Vagina (tissue), 2 donors: ENCODE data around the gene MMP19. TPM values are rescaled to one million over a fixed set of nuclear protein-coding genes. Genes with fewer than 3 reads are reported as not detected.
A peak's percentile ranks its signal among the peaks of the same experiment; 100 is the strongest.

Experiments used
- DNase-seq, 2 donors: peaks; one replicate each; pipeline ENCODE4 v3.0.0-alpha.2; 2017; ENCODE audit errors: extremely low spot score in 2 of 2
- H3K27ac ChIP-seq: fragments of 200-600 bp; sonication (generic); one replicate; pipeline ENCODE4 v1.5.1; 2019
- H3K27me3 ChIP-seq: fragments of 200-600 bp; sonication (generic); one replicate; pipeline ENCODE4 v1.5.1; 2019
- H3K36me3 ChIP-seq, 2 donors: fragments of 200-600 bp; sonication (generic); one replicate each; pipeline ENCODE4 v1.5.1; 2017 to 2019
- H3K4me1 ChIP-seq: fragments of 200-600 bp; sonication (generic); one replicate; pipeline ENCODE4 v1.5.1; 2019
- H3K4me3 ChIP-seq, 2 donors: fragments of 200-600 bp; sonication (generic); 1 replicate in 1 of 2; 2 replicates in 1 of 2; pipeline ENCODE4 v1.5.1; 2016 to 2019
- H3K9me3 ChIP-seq: fragments of 200-600 bp; sonication (generic); one replicate; pipeline ENCODE4 v1.5.1; 2019
- CTCF ChIP-seq, 3 experiments: fragments of 450-650 bp in 2 of 3; fragments of 200-600 bp in 1 of 3; sonication (generic) in 1 of 3; IDR thresholded peaks; one replicate each; pipeline ENCODE4 v1.5.1; 2017 to 2019; ENCODE audit warnings: antibody characterized with exemption in 3 of 3, mild to moderate bottlenecking in 2 of 3, moderate library complexity in 2 of 3
- POLR2A ChIP-seq, 2 donors: fragments of 450-650 bp; IDR thresholded peaks; one replicate each; pipeline ENCODE4 v1.6.1; 2017; ENCODE audit warnings: antibody characterized with exemption in 2 of 2, mild to moderate bottlenecking in 2 of 2, moderate library complexity in 2 of 2
- POLR2AphosphoS5 ChIP-seq, 2 donors: sonication (generic); formaldehyde crosslinking; IDR thresholded peaks; one replicate each; pipeline ENCODE4 v1.9.0; 2017; ENCODE audit warnings: antibody characterized with exemption in 2 of 2, mild to moderate bottlenecking in 2 of 2, low read depth in 1 of 2; ENCODE audit not compliant: insufficient read depth in 1 of 2
- intact Hi-C: fragments of 100-400 bp; cut with DNase I; formaldehyde crosslinking; loops from one replicate; pipeline ENCODE4 v1.15.1; 2023
- total RNA-seq: library from RNA; depleted of rRNA; stranded (reverse); fragments of >200 nt; gene quantifications from one replicate; pipeline ENCODE4 v1.2.3, GENCODE V29; 2016

MMP19 gene
- total RNA-seq, 1 donor from 2014 or later: 21.6 TPM

GRCh38 chr12:55822228-55822627, 20.5 kb downstream of the MMP19 start:
- no peak overlapping the region for H3K4me3 ChIP-seq
- no peak for TF ChIP-seq POLR2A (IDR thresholded peaks at IDR 0.05)
- TF ChIP-seq CTCF (IDR thresholded peaks at IDR 0.05): no peak
- TF ChIP-seq POLR2AphosphoS5 (IDR thresholded peaks at IDR 0.05; ENCODE audit: insufficient read depth in 1 of 2, low read depth in 1 of 2): no peak
- peak in 1 of 2 donors; percentile 58 for DNase-seq
- H3K27me3 ChIP-seq: no peaks in the 10 kb centered on the region
- intact Hi-C loops: no loop called here
- no peak overlapping the region for H3K27ac ChIP-seq
- H3K4me1 ChIP-seq: peaks cover 38% of the 10 kb centered on the region
- H3K9me3 ChIP-seq: no peaks in the 10 kb centered on the region
- H3K36me3 ChIP-seq: peaks cover 0 to 31% of the 10 kb centered on the region in 2 donors

- Histone ChIP-seq H3K4me3 (no peak overlapping the region), H3K9me3 (no peaks in the 10 kb centered on the region), H3K27me3 (no peaks in the 10 kb centered on the region), H3K36me3 (peaks cover 0 to 31% of the 10 kb centered on the region in 2 donors), H3K27ac (no peak overlapping the region), H3K4me1 (peaks cover 35% of the 10 kb centered on the region)
- TF ChIP-seq POLR2AphosphoS5 (IDR thresholded peaks at IDR 0.05; ENCODE audit: insufficient read depth in 1 of 2, low read depth in 1 of 2) (no peak), POLR2A (IDR thresholded peaks at IDR 0.05) (no peak), CTCF (IDR thresholded peaks at IDR 0.05) (no peak)
- DNase-seq: peak in 1 of 2 donors; percentile 20
- intact Hi-C loops: no loop called here
These were observed 22.1 kb downstream of the MMP19 start for GRCh38 chr12:55820679-55821078.

GRCh38 chr12:55818886-55819285, 23.9 kb downstream of the MMP19 start:
- Histone ChIP-seq H3K9me3 (no peaks in the 10 kb centered on the region), H3K4me3 (peak overlapping the region; percentile 82 to 96), H3K4me1 (peaks cover 42% of the 10 kb centered on the region), H3K36me3 (peaks cover 0 to 31% of the 10 kb centered on the region in 2 donors), H3K27me3 (no peaks in the 10 kb centered on the region), H3K27ac (peak overlapping the region; percentile 16)
- intact Hi-C loops: no loop called here
- no peak for TF ChIP-seq POLR2AphosphoS5 (IDR thresholded peaks at IDR 0.05; ENCODE audit: insufficient read depth in 1 of 2, low read depth in 1 of 2)
- no peak for DNase-seq

GRCh38 chr12:55818140-55818728, 24.5 kb downstream of the MMP19 start:
- intact Hi-C loops: no loop called here
- Histone ChIP-seq H3K4me1 (peaks cover 47% of the 10 kb centered on the region), H3K27me3 (no peaks in the 10 kb centered on the region), H3K27ac (peak overlapping the region; percentile 91), H3K36me3 (peaks cover 0 to 31% of the 10 kb centered on the region in 2 donors), H3K4me3 (peak overlapping the region; percentile 82 to 96), H3K9me3 (no peaks in the 10 kb centered on the region)
- no peak for DNase-seq
- no peak for TF ChIP-seq POLR2AphosphoS5 (IDR thresholded peaks at IDR 0.05; ENCODE audit: insufficient read depth in 1 of 2, low read depth in 1 of 2)
- TF ChIP-seq POLR2A (IDR thresholded peaks at IDR 0.05): no peak
- TF ChIP-seq CTCF (IDR thresholded peaks at IDR 0.05): no peak

GRCh38 chr12:55817345-55818139, 25.2 kb downstream of the MMP19 start, which contains the start of the genes ORMDL2 and SARNP:
Gene ORMDL2, plus strand, starts transcription at chr12:55818041. Its CDS starts 959 bp downstream, at chr12:55819000.
Gene SARNP, minus strand, starts transcription at chr12:55817724. Its CDS starts 23 bp downstream, at chr12:55817701.
- Histone ChIP-seq H3K4me3 (peak within 1 kb of the TSS; percentile 82 to 96), H3K36me3 (peaks cover 0 to 27% of the 10 kb centered on the region in 2 donors), H3K9me3 (no peaks in the 10 kb centered on the region), H3K27ac (peak within 1 kb of the TSS; percentile 91), H3K4me1 (peaks cover 54% of the 10 kb centered on the region), H3K27me3 (no peaks in the 10 kb centered on the region)
- no peak for TF ChIP-seq CTCF (IDR thresholded peaks at IDR 0.05)
- TF ChIP-seq POLR2A (IDR thresholded peaks at IDR 0.05): peak in 1 of 2 donors; percentile 81
- peak; percentile 91 for TF ChIP-seq POLR2AphosphoS5 (IDR thresholded peaks at IDR 0.05; ENCODE audit: insufficient read depth in 1 of 2, low read depth in 1 of 2)
- DNase-seq: peak; percentile 100
- intact Hi-C loops: no loop called here
